GM12878 (cell line): ENCODE data around the gene NR1D2. TPM values are rescaled to one million over a fixed set of nuclear protein-coding genes. Genes with fewer than 3 reads are reported as not detected.

ENCODE experiments used
- ATAC-seq: fragments of 200-7000 bp; cut with Tn5 transposase; 3 replicates; pipeline ENCODE4 v1.9.1; 2020; ENCODE audit warnings: mild to moderate bottlenecking, moderate library complexity
- BruUV-seq: library from RNA; stranded (reverse); fragments of 400-500 nt; replicated peaks from 2 replicates; lab custom pipeline; 2021; lab: Mats Ljungman, UMichigan
- CTCF ChIA-PET: fragments of 300-600 bp; sonication (Branson Sonifier 250); formaldehyde crosslinking; extraction: SDS; loops from one replicate; lab custom pipeline; 2021; ENCODE audit warnings: inconsistent platforms; lab: Yijun Ruan, JAX
- POLR2A ChIA-PET: fragments of 350-600 bp; formaldehyde crosslinking; extraction: SDS; loops from one replicate; lab custom pipeline; 2021; ENCODE audit warnings: inconsistent platforms; lab: Charles Lee
- RAD21 ChIA-PET: fragments of 300-600 bp; sonication (Branson Sonifier 250); formaldehyde crosslinking; loops from one replicate; lab custom pipeline; 2023; ENCODE audit warnings: antibody characterized with exemption; ENCODE audit not compliant: unreplicated experiment; lab: Charles Lee
- SMC1A ChIA-PET: fragments of 300-600 bp; sonication (Branson Sonifier 250); formaldehyde crosslinking; loops from one replicate; lab custom pipeline; 2023; ENCODE audit not compliant: unreplicated experiment, uncharacterized antibody; lab: Charles Lee
- DNase-seq: peaks from one replicate; pipeline ENCODE4 v3.0.0-alpha.2; 2011; ENCODE audit warnings: low read depth, low spot score
- FAIRE-seq: peaks from 3 replicates; lab custom pipeline; 2011; peaks lifted over from hg19 to GRCh38; lab: Jason Lieb, UNC
- H2AFZ ChIP-seq: 2 replicates; pipeline ENCODE4 v1.6.0; 2011; ENCODE audit warnings: low read depth, low read length, control low read depth; ENCODE audit not compliant: control insufficient read depth
- H3K27ac ChIP-seq: 2 replicates; pipeline ENCODE4 v1.5.1; 2011; ENCODE audit warnings: control low read depth; ENCODE audit not compliant: control insufficient read depth, insufficient read depth
- H3K27me3 ChIP-seq, 2 experiments: replicated peaks in 1 of 2; 2 replicates each; pipeline versions ENCODE4 v1.6.0 to v1.6.1; 2011; ENCODE audit warnings: low read length in 1 of 2; ENCODE audit not compliant: control insufficient read depth in 2 of 2, insufficient read depth in 2 of 2
- H3K36me3 ChIP-seq, 2 experiments: 2 replicates each; pipeline ENCODE4 v1.5.1; 2011; ENCODE audit warnings: low read length in 1 of 2; ENCODE audit not compliant: control insufficient read depth in 2 of 2, insufficient read depth in 2 of 2
- H3K4me1 ChIP-seq: 2 replicates; pipeline ENCODE4 v1.6.1; 2011; ENCODE audit warnings: mild to moderate bottlenecking, low read length, moderate library complexity, mixed read lengths; ENCODE audit not compliant: control insufficient read depth, insufficient read depth
- H3K4me2 ChIP-seq: 2 replicates; pipeline ENCODE4 v1.6.0; 2011; ENCODE audit warnings: control low read depth; ENCODE audit not compliant: control insufficient read depth, insufficient read depth
- H3K4me3 ChIP-seq: fragments of 200-600 bp; sonication (generic); 2 replicates; pipeline ENCODE4 v1.5.1; 2016
- H3K79me2 ChIP-seq: 2 replicates; pipeline ENCODE4 v1.6.0; 2011; ENCODE audit warnings: low read length; ENCODE audit not compliant: control insufficient read depth, insufficient read depth
- H3K9ac ChIP-seq: 2 replicates; pipeline ENCODE4 v1.8.0; 2011; ENCODE audit warnings: low read length, control low read depth, mixed read lengths; ENCODE audit not compliant: control insufficient read depth, insufficient read depth
- H3K9me3 ChIP-seq: replicated peaks from 3 replicates; pipeline ENCODE4 v1.5.1; 2011; ENCODE audit warnings: mild to moderate bottlenecking, low read length; ENCODE audit not compliant: control insufficient read depth, insufficient read depth
- H4K20me1 ChIP-seq: 2 replicates; pipeline ENCODE4 v1.6.0; 2011; ENCODE audit not compliant: control insufficient read depth, insufficient read depth
- NR2F1 ChIP-seq: fragments of 450-650 bp; conservative IDR thresholded peaks from 2 replicates; pipeline ENCODE4 v1.6.1; 2017; ENCODE audit warnings: mild to moderate bottlenecking
- SUPT20H ChIP-seq: IDR thresholded peaks from 2 replicates; pipeline ENCODE4 v1.6.1; 2011; ENCODE audit warnings: low read depth, mild to moderate bottlenecking, low read length, moderate library complexity, borderline replicate concordance; ENCODE audit not compliant: control insufficient read depth
- TARDBP ChIP-seq: IDR thresholded peaks from 2 replicates; pipeline ENCODE4 v1.6.1; 2016; ENCODE audit warnings: borderline replicate concordance
- ZNF24 ChIP-seq: fragments of 450-650 bp; IDR thresholded peaks from 2 replicates; pipeline ENCODE4 v1.6.1; 2017; ENCODE audit warnings: antibody characterized with exemption, mild to moderate bottlenecking
- WGBS: methylation state at CpG from one replicate; pipeline ENCODE4 v1.1.6; 2016; ENCODE audit warnings: low lambda C conversion rate; ENCODE audit not compliant: insufficient replicate concordance, insufficient coverage; ENCODE audit errors: missing lambda C conversion rate; 5-methylcytosine and 5-hydroxymethylcytosine counted together
- in situ Hi-C: fragments of 300-500 bp; cut with MboI; formaldehyde crosslinking; loops from 9 replicates; pipeline ENCODE4 v1.14.3; 2018; ENCODE audit warnings: mixed read lengths
- intact Hi-C: fragments of 100-400 bp; cut with micrococcal nuclease; formaldehyde crosslinking; loops from one replicate; pipeline ENCODE4 v1.14.2; 2022; ENCODE audit not compliant: unreplicated experiment
- polyA plus RNA-seq, 11 experiments: library from polyadenylated mRNA; depleted of rRNA in 4 of 11; unstranded in 6 of 11; stranded (reverse) in 5 of 11; fragments of >200 nt; fragmentation: Nextera tagmentation in 4 of 11; fragmentation: Illumina TruSeq in 1 of 11; extraction: Ambion mirVana in 4 of 11; extraction: Trizol in 1 of 11; gene quantifications; 1 replicate in 1 of 11; 2 replicates in 10 of 11; pipeline versions ENCODE4 v1.2.1 to v1.2.3, GENCODE V29; 2011 to 2016; ENCODE audit warnings: inconsistent platforms in 2 of 11, missing spikeins in 2 of 11, low read depth in 1 of 11
- total RNA-seq, 4 experiments: library from RNA; depleted of rRNA in 3 of 4; stranded (reverse); fragments of >200 nt in 3 of 4; fragmentation: Illumina TruSeq in 1 of 4; extraction: Trizol in 1 of 4; gene quantifications; 2 replicates each; pipeline versions ENCODE4 v1.2.1 to v1.2.3, GENCODE V29; 2013 to 2021
- TF ChIP-seq, protein P1 (sequence below): IDR thresholded peaks from 2 replicates; pipeline ENCODE4 v1.6.1; 2012; ENCODE audit warnings: mild to moderate bottlenecking, low read depth, low read length
- TF ChIP-seq, protein P2 (sequence below): IDR thresholded peaks from 2 replicates; pipeline ENCODE4 v1.6.1; 2012; ENCODE audit warnings: low read depth, low read length, improper control_type of control experiment
- TF ChIP-seq, protein P3 (sequence below): IDR thresholded peaks from 2 replicates; pipeline ENCODE4 v1.6.1; 2011; ENCODE audit warnings: low read depth, low read length, improper control_type of control experiment, borderline replicate concordance

NR1D2 gene
- total and polyA plus RNA-seq, 10 of the 15 experiments (the other 5 are each of a cell fraction or from before 2014, with no cell fraction given), result 0.67 to 5.3 (median 2.6) TPM

DNA sequence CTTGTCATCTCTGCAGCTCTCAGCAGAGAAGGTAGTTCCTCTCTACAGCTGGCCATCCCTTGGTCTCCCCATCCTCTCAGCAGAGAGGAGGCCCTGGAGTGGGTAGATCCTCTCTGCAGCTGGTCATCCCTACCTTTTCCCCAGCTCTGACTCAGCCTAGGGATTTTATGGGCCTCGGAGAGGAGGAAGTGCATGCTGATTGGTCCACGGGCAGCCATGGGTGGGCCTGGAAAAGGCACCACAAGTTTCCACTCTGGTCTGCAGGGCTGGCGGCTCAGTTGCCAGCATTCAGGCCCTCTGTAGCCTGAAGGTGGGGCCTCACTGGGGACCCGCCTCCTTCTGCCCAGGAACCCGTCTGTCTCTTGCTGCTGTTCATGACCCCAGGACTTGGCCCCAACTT lies 36.9 kb downstream of the NR1D2 start:
- no peak overlapping the region for H3K4me2 ChIP-seq
- ATAC-seq (no peak), FAIRE-seq (no peak)
- 98% methylated on average over 5 of the region's 5 CpGs for WGBS
- H3K9me3 ChIP-seq, result peaks cover 2% of the 10 kb centered on the region; the same call in 1 of the 3 replicates
- intact Hi-C loops (no loop called here), in situ Hi-C loops (no loop called here)
- no peaks in the 10 kb centered on the region for H3K79me2 ChIP-seq
- H2AFZ ChIP-seq, result no peak overlapping the region
- no TSS peak for BruUV-seq
- H3K27me3 ChIP-seq, result no peaks in the 10 kb centered on the region
- no peaks in the 10 kb centered on the region for H4K20me1 ChIP-seq
- POLR2A ChIA-PET, result no interaction called here
- SMC1A ChIA-PET, result interaction anchor here (0.9 to 1.4 kb wide), 2 partner anchors 9 to 255 kb away, joined by 3 to 6 read pairs; no protein-coding TSS in a partner anchor
- H3K36me3 ChIP-seq, result no peaks in the 10 kb centered on the region
- peaks cover 7% of the 10 kb centered on the region; the same call in 1 of the 2 replicates for H3K4me1 ChIP-seq
- RAD21 ChIA-PET, result interaction anchor here (2.2 kb wide), 1 partner anchor 93 kb away, joined by 5 read pairs; no protein-coding TSS in a partner anchor
- H3K27ac ChIP-seq, result no peak overlapping the region
- no peak overlapping the region for H3K4me3 ChIP-seq
- TF ChIP-seq, protein P1, sequence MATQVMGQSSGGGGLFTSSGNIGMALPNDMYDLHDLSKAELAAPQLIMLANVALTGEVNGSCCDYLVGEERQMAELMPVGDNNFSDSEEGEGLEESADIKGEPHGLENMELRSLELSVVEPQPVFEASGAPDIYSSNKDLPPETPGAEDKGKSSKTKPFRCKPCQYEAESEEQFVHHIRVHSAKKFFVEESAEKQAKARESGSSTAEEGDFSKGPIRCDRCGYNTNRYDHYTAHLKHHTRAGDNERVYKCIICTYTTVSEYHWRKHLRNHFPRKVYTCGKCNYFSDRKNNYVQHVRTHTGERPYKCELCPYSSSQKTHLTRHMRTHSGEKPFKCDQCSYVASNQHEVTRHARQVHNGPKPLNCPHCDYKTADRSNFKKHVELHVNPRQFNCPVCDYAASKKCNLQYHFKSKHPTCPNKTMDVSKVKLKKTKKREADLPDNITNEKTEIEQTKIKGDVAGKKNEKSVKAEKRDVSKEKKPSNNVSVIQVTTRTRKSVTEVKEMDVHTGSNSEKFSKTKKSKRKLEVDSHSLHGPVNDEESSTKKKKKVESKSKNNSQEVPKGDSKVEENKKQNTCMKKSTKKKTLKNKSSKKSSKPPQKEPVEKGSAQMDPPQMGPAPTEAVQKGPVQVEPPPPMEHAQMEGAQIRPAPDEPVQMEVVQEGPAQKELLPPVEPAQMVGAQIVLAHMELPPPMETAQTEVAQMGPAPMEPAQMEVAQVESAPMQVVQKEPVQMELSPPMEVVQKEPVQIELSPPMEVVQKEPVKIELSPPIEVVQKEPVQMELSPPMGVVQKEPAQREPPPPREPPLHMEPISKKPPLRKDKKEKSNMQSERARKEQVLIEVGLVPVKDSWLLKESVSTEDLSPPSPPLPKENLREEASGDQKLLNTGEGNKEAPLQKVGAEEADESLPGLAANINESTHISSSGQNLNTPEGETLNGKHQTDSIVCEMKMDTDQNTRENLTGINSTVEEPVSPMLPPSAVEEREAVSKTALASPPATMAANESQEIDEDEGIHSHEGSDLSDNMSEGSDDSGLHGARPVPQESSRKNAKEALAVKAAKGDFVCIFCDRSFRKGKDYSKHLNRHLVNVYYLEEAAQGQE, result no peak
- no peak for TF ChIP-seq NR2F1
- TF ChIP-seq TARDBP, result no peak
- TF ChIP-seq, protein P2, sequence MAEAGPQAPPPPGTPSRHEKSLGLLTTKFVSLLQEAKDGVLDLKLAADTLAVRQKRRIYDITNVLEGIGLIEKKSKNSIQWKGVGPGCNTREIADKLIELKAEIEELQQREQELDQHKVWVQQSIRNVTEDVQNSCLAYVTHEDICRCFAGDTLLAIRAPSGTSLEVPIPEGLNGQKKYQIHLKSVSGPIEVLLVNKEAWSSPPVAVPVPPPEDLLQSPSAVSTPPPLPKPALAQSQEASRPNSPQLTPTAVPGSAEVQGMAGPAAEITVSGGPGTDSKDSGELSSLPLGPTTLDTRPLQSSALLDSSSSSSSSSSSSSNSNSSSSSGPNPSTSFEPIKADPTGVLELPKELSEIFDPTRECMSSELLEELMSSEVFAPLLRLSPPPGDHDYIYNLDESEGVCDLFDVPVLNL, result no peak
- TF ChIP-seq SUPT20H, result no peak
- TF ChIP-seq, protein P3, sequence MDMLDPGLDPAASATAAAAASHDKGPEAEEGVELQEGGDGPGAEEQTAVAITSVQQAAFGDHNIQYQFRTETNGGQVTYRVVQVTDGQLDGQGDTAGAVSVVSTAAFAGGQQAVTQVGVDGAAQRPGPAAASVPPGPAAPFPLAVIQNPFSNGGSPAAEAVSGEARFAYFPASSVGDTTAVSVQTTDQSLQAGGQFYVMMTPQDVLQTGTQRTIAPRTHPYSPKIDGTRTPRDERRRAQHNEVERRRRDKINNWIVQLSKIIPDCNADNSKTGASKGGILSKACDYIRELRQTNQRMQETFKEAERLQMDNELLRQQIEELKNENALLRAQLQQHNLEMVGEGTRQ, result no peak
- TF ChIP-seq ZNF24, result no peak
- TF ChIP-seq, all 136 proteins: peak for 0
- no peak overlapping the region for H3K9ac ChIP-seq
- CTCF ChIA-PET, result no interaction called here
- no peak for DNase-seq
